22Rv1 (cell line): ENCODE results near the gene CEP76.

Experiments used
- ZFX ChIP-seq: fragments of 450-650 bp; IDR thresholded peaks from 2 replicates; pipeline ENCODE4 v1.6.1; 2017; ENCODE audit warnings: antibody characterized with exemption, borderline replicate concordance
- TF ChIP-seq, protein P1 (sequence below): fragments of 450-650 bp; IDR thresholded peaks from 2 replicates; pipeline ENCODE4 v1.5.1; 2017; ENCODE audit warnings: mild to moderate bottlenecking

DNA sequence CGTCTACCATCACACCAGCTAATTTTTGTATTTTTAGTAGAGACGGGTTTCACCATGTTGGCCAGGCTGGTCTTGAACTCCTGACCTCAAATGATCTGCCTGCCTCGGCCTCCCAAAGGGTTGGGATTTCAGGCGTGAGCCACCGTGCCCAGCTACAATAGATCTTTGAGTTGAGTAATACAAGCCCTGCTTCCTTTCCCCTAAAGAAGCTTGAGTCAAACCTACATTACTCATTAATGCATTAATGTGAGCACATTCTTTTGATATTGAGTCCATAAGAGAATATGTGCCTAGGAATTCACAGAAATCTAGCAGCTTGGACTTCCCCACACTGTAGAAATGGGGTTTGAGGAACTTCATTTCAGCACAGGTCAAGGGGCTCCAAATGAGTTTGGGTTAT, 39.9 kb upstream of the CEP76 start:
- TF ChIP-seq, protein P1, sequence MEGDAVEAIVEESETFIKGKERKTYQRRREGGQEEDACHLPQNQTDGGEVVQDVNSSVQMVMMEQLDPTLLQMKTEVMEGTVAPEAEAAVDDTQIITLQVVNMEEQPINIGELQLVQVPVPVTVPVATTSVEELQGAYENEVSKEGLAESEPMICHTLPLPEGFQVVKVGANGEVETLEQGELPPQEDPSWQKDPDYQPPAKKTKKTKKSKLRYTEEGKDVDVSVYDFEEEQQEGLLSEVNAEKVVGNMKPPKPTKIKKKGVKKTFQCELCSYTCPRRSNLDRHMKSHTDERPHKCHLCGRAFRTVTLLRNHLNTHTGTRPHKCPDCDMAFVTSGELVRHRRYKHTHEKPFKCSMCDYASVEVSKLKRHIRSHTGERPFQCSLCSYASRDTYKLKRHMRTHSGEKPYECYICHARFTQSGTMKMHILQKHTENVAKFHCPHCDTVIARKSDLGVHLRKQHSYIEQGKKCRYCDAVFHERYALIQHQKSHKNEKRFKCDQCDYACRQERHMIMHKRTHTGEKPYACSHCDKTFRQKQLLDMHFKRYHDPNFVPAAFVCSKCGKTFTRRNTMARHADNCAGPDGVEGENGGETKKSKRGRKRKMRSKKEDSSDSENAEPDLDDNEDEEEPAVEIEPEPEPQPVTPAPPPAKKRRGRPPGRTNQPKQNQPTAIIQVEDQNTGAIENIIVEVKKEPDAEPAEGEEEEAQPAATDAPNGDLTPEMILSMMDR: no peak
- no peak for TF ChIP-seq ZFX
